Stimulated activated naive CD8-positive, alpha-beta T cell treated with anti-CD3 and anti-CD28 coated beads, Interleukin-15, amount 100 ng/mL, for 72 hours (primary cell): ENCODE measurements around the gene CBX2.

Experiments
- ATAC-seq: fragments of 150-1000 bp; cut with Tn5 transposase; 2 replicates; pipeline ENCODE4 v1.10.0; 2021; ENCODE audit warnings: mild to moderate bottlenecking, moderate library complexity
- DNase-seq, 2 donors: peaks; one replicate each; pipeline ENCODE4 v3.0.0; 2021 to 2022
- H3K27ac Mint-ChIP-seq, 2 donors: one replicate each; pipeline ENCODE4 v1.8.0; 2022; ENCODE audit warnings: mild to moderate bottlenecking in 2 of 2, mixed read lengths in 2 of 2, moderate library complexity in 2 of 2
- H3K27me3 Mint-ChIP-seq: one replicate; pipeline ENCODE4 v1.8.0; 2022; ENCODE audit warnings: mixed read lengths
- H3K4me1 Mint-ChIP-seq: one replicate; pipeline ENCODE4 v1.8.0; 2022; ENCODE audit warnings: mild to moderate bottlenecking, mixed read lengths
- H3K4me3 Mint-ChIP-seq, 2 donors: one replicate each; pipeline ENCODE4 v1.8.0; 2022; ENCODE audit warnings: mild to moderate bottlenecking in 2 of 2, mixed read lengths in 2 of 2, moderate library complexity in 1 of 2
- H3K9me3 Mint-ChIP-seq, 2 donors: one replicate each; pipeline ENCODE4 v1.8.0; 2022; ENCODE audit warnings: mixed read lengths in 2 of 2

Gene CBX2

DNA sequence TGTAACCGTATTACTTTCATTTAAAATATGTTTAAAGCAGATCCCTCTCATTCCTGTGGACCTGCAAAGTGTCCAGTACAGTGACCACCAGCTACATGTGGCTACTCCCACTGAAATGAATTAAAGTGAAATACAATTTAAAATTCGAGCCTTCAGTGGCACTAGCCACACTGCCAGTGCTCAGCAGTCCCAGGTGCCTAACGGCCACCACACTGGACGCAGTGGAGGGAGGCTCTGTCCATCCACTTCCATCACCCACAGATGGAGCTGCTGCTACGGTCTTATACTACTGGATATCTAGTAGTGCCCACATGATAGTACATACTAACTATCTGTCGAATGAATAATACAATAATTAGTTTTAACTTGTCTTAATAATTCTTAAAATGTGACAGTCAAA, 2.3 kb upstream of the CBX2 start:
- Mint-ChIP-seq H3K9me3 (no peaks in the 10 kb centered on the region), H3K27me3 (peaks cover 82% of the 10 kb centered on the region), H3K27ac (no peak overlapping the region), H3K4me3 (no peak overlapping the region), H3K4me1 (peaks cover 27% of the 10 kb centered on the region)
- DNase-seq (no peak), ATAC-seq (no peak)

DNA sequence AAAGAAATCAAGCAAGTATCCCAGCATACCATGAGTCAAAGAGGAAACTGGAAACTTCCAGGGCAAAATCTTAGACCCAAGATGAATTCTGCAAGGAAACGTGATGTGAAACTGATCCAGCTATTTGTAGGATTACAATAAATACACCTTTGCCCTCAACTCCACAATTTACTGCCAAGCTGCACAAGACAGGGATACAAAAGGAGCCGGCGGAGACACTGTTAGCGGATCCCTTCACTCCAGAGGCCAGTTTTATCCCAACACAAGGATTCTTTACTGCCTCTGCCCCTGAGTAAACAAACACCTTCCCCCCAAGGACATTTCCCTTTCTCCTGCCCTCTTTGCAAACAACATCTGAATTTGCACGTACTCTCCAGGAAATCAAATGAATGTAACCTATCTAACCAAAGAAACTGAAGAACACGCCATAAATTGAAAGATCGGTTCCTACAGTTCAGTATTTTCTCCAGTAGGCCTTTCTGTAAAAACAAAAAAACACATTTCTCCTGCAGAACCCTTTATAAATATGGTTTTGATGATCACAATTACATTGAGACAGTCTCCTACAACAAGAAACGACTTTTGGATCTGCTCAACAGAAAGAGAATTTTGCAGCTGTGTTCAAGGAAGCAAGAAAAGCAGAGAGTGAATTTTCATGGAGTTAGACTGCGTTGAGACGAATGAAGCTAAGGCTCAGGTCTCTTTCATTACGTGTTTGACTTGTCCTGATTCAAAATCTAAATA, 1.4 kb upstream of the CBX2 start:
- H3K27me3 Mint-ChIP-seq: peaks cover 89% of the 10 kb centered on the region
- ATAC-seq: no peak

DNA sequence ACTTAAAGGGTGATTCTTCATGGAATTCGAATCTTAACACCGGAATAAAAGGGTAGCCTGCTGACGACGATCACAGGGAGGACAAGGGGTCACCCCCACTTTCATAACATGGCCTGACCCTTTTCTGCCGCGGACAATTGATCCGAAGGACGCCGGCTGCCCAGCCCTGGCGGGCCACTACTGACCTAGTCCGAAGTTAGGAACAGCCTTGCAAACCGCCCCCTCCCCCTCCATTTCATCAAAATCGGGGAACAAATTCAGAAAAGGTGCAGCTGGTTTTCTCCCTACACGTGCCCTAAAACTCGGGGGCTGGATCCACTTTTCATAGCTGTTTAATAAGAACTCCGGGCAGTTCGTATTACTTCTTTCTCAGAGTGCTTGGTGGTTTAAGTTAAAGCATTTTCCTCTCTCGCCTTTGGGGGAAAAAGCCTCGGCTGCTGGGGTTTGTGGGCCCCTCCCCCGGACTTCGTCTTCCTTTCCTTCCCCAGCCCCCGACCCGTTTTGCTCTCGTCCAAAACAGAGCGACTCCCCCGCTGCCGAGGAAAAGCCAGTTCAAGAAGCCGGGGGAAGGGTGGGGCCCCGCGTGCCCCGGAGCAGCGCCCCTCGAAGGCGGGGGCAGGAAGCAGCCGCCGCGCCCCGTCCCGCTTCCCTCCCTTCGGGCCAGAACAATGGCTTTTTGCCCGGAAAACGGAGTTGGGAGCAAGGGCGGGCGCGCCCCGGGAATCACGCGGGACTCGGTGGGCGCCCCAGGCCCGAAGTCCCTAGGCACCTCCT, 641 bp upstream of the CBX2 start:
- H3K4me3 Mint-ChIP-seq: peak overlapping the region; percentile 63 to 81
- H3K27ac Mint-ChIP-seq: no peak overlapping the region
- no peaks in the 10 kb centered on the region for H3K9me3 Mint-ChIP-seq
- H3K4me1 Mint-ChIP-seq: peaks cover 44% of the 10 kb centered on the region
- H3K27me3 Mint-ChIP-seq: peaks cover 89% of the 10 kb centered on the region
- peak; percentile 49 for ATAC-seq
- DNase-seq: peak in 1 of 2 donors; percentile 46

More for the DNA sequence above, 1.4 kb upstream of the CBX2 start:
- Mint-ChIP-seq H3K4me1 (peaks cover 36% of the 10 kb centered on the region), H3K4me3 (peak overlapping the region; percentile 1 to 81), H3K9me3 (no peaks in the 10 kb centered on the region), H3K27ac (no peak overlapping the region)
- DNase-seq: no peak

DNA sequence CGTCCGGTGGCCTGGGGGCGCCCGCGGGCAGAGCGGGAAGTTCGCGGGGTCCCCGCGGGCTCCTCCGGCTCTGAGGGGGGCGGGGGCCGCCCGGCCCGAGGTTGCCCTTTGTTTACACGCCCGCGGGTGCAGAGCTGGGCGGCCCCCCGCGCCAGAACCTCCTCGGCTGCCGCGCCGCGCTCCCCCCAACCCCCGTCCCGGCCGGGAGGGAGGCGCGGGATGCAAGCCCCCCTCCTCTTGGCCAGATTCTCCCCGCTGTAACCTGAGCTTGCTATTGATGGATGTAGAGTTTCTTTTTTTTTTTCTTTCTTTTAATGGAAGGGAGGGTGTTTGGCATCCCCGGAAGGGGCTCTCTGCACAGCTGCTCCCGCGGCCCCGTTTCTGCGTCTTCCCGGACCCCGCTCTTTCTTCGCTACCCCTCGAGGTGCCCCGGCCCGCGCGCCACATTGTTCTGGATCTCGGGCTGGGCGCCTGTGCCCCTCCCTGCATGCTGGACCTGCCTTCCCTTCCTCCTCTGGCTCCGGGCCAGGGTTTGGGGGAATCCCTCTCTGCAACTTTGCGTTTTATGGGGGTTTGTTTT, 646 bp downstream of the CBX2 start:
- DNase-seq (no peak), ATAC-seq (peak; percentile 42)
- Mint-ChIP-seq H3K27ac (peak overlapping the region in 1 of 2 donors; percentile 6), H3K27me3 (peaks cover 84% of the 10 kb centered on the region), H3K9me3 (no peaks in the 10 kb centered on the region), H3K4me1 (peaks cover 49% of the 10 kb centered on the region), H3K4me3 (peak overlapping the region; percentile 92 to 97)

DNA sequence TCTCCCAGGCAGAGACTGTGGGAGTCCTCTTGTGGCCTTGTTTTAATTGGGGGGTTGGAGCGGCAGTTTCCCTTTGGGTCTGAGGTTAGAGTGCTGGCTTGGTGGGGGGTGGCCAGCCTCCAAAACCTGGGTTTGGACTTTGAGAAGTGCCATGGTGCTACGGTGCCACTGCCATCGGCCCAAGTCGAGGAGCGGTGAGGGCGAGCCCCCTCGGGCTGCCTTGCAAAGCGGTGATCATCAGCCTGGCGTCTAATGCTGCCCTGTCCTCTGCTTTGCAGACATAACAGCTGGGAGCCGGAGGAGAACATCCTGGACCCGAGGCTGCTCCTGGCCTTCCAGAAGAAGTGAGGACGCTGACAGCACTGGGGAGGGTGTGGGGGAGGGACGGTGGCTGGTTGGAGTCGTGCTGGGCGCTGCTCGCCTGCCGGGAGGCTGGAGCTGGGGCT, 1.2 kb downstream of the CBX2 start:
- Mint-ChIP-seq H3K4me1 (peaks cover 49% of the 10 kb centered on the region), H3K4me3 (peak overlapping the region; percentile 92 to 97), H3K27ac (peak overlapping the region in 1 of 2 donors; percentile 6), H3K27me3 (peaks cover 79% of the 10 kb centered on the region), H3K9me3 (no peaks in the 10 kb centered on the region)
- DNase-seq (no peak), ATAC-seq (no peak)

DNA sequence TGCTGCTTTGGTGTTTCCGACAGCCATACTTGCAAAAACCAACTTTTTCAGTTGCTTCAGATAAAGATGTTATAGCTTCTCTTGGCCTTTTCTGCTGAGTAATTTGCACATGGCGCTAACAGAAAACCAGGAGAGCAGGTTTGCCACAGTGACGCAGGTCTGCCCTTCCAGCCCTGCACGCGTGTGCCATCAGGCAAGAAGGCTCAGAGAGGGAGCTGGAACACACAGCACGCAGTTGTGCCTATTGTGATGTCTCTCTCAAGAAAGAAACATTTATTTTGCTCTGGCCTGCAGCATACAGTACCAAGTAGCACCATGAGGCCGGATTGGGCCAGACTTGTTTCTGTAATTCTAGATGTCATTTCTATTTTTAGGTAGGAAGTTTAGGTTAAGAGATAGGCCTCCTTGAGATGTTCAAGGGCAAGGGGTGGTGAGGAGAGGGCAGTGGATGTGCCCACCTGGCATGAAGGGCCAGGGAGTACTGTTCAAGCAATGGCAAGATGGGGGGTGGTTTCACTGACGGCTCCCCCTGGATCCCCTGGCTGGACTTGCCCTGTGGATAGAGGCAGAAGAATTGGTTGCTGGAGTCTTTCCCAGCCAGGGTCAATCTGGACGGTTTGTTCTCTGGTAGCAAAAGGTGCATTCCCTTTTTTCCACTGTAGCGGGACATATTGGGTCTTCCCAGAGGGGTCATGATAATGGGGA, 1.9 kb downstream of the CBX2 start:
- Mint-ChIP-seq H3K27ac (no peak overlapping the region), H3K4me1 (peaks cover 49% of the 10 kb centered on the region), H3K4me3 (peak overlapping the region; percentile 92 to 97), H3K27me3 (peaks cover 72% of the 10 kb centered on the region), H3K9me3 (no peaks in the 10 kb centered on the region)
- DNase-seq: no peak
- no peak for ATAC-seq

DNA sequence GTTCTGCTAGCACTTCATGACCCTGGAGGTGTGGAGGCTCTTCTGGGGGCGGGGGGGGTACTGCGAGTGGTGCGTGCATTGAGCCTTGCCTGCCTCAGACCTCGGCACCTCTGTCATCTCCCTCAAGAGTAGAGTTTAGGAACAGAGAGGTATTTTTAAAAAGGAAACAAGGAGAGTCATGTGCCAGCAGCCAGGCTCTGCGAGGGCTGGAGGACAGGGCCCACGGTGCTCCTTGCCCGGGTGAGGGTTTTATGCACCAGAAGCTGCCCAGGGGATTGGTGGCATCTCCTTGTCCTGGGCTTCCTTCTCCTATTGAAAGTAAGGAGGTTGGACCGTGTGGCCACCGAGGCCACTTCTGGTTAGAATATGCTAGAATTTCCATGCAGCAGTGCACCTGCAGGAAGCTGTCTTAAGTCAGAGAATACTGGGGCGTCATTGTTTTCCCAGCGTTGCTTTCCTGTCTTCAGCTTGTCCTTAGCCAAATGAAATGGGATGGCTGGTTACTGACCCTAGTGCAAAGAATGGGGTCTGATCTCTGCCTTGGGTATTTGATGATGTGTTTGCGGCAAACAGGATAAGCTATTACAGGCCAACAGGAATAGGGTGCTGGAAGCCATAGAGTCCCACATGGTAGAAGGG, 3.2 kb downstream of the CBX2 start:
- Mint-ChIP-seq H3K9me3 (no peaks in the 10 kb centered on the region), H3K4me3 (peak overlapping the region; percentile 9 to 63), H3K4me1 (peaks cover 49% of the 10 kb centered on the region), H3K27me3 (peaks cover 71% of the 10 kb centered on the region), H3K27ac (no peak overlapping the region)
- ATAC-seq (no peak), DNase-seq (no peak)

DNA sequence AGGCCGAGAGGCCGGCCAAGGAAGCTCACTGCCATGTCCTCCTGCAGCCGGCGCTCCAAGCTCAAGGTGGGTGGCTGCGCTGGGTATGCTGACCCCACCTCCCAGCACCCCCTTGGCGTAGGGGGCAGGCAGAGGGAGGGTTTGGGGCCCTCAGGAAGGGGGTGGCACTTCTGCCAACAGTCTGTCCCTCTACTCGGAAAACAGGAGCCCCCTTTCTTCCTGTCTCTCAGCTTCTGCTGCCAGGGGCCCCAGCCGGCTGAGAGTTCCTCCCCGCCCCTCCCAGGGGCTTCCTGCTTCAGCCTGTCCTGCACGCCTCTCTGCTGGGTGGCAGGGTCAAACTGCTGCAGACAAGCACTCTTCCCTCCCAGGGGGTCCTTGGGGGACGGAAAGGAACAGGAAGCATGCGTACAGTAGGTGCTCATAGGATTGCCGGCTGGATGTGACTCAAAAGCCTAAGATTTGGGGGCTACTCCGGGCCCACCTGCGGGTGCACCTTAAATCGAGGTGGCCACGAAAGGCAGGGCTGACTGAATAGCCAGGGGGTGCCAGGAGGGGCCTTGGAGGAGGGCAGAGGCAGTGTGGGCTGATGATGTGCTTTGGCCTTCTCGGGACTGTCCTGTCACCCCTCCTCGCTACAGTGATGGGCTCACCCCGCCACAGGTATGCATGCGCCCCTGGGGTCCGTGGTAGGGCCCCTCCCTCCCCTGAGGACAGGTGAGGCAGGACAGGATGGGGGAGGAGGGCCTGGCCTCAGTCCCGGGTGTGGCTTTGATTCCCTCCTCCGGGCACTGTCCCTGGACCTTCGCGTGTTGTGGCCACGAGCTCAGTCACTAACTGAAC, 4.0 kb downstream of the CBX2 start:
- H3K9me3 Mint-ChIP-seq: no peaks in the 10 kb centered on the region
- DNase-seq: no peak
- peaks cover 49% of the 10 kb centered on the region for H3K4me1 Mint-ChIP-seq
- H3K27ac Mint-ChIP-seq: peak overlapping the region in 1 of 2 donors; percentile 47
- no peak for ATAC-seq
- peak overlapping the region; percentile 55 to 63 for H3K4me3 Mint-ChIP-seq
- H3K27me3 Mint-ChIP-seq: peaks cover 71% of the 10 kb centered on the region

DNA sequence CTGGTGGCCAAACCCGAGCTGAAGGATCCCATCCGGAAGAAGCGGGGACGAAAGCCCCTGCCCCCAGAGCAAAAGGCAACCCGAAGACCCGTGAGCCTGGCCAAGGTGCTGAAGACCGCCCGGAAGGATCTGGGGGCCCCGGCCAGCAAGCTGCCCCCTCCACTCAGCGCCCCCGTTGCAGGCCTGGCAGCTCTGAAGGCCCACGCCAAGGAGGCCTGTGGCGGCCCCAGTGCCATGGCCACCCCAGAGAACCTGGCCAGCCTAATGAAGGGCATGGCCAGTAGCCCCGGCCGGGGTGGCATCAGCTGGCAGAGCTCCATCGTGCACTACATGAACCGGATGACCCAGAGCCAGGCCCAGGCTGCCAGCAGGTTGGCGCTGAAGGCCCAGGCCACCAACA, 5.9 kb downstream of the CBX2 start:
- DNase-seq (no peak), ATAC-seq (no peak)
- H3K9me3 Mint-ChIP-seq: no peaks in the 10 kb centered on the region
- peak overlapping the region in 1 of 2 donors; percentile 61 for H3K27ac Mint-ChIP-seq
- peaks cover 39% of the 10 kb centered on the region for H3K4me1 Mint-ChIP-seq
- H3K27me3 Mint-ChIP-seq: peaks cover 79% of the 10 kb centered on the region
- no peak overlapping the region for H3K4me3 Mint-ChIP-seq

DNA sequence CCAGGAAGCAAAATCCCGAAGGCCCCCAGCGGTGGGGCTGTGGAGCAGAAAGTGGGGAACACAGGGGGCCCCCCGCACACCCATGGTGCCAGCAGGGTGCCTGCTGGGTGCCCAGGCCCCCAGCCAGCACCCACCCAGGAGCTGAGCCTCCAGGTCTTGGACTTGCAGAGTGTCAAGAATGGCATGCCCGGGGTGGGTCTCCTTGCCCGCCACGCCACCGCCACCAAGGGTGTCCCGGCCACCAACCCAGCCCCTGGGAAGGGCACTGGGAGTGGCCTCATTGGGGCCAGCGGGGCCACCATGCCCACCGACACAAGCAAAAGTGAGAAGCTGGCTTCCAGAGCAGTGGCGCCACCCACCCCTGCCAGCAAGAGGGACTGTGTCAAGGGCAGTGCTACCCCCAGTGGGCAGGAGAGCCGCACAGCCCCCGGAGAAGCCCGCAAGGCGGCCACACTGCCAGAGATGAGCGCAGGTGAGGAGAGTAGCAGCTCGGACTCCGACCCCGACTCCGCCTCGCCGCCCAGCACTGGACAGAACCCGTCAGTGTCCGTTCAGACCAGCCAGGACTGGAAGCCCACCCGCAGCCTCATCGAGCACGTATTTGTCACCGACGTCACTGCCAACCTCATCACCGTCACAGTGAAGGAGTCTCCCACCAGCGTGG, 6.5 kb downstream of the CBX2 start:
- peaks cover 81% of the 10 kb centered on the region for H3K27me3 Mint-ChIP-seq
- ATAC-seq (no peak), DNase-seq (no peak)
- no peak overlapping the region for H3K4me3 Mint-ChIP-seq
- peaks cover 33% of the 10 kb centered on the region for H3K4me1 Mint-ChIP-seq
- H3K9me3 Mint-ChIP-seq: no peaks in the 10 kb centered on the region
- peak overlapping the region in 1 of 2 donors; percentile 61 for H3K27ac Mint-ChIP-seq

DNA sequence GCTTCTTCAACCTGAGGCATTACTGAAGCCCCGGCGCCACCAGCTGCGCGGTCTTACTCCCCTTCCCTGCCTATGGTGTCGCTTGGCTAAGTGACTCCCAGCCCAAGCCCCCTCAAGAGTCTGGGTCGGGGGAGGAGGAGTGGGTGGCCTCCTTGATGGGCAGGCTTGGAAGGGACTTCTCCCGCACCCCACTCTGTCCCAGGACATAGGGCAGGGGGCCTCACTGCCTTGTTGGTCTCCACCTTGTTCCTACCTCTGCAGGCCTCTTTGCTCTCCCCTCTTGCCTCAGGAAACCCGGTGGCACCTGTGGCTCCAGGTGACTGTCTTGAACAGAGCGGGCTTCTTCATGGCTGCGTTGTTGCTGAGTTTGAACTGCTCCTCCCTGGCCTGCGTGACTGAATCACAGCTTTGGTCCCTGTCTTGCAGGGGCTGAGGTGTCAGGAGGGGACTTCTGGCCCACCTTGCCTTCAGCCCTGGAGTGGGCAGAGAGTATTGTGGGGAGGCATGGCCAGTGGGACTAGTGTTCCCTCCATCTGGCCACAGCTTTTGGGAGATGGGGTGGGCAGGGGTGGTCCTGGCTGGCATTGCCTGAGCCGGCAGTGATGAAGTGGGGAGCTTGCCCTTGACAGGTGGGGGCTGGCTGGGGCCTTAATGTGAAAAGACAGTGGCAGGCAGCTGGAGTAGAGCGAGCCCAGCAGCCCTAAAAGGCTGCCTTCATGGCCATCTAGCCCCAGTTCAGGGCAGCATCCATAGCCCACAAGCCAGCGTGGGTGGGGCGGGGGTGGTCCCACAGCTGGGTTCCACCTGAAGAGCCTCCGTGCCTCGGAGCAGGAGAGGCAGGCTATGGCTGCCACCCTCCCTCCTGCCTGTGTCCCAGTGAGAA, 7.3 kb downstream of the CBX2 start:
- Mint-ChIP-seq H3K27ac (no peak overlapping the region), H3K4me3 (no peak overlapping the region), H3K9me3 (no peaks in the 10 kb centered on the region), H3K4me1 (peaks cover 30% of the 10 kb centered on the region), H3K27me3 (peaks cover 81% of the 10 kb centered on the region)
- ATAC-seq: no peak
- no peak for DNase-seq

DNA sequence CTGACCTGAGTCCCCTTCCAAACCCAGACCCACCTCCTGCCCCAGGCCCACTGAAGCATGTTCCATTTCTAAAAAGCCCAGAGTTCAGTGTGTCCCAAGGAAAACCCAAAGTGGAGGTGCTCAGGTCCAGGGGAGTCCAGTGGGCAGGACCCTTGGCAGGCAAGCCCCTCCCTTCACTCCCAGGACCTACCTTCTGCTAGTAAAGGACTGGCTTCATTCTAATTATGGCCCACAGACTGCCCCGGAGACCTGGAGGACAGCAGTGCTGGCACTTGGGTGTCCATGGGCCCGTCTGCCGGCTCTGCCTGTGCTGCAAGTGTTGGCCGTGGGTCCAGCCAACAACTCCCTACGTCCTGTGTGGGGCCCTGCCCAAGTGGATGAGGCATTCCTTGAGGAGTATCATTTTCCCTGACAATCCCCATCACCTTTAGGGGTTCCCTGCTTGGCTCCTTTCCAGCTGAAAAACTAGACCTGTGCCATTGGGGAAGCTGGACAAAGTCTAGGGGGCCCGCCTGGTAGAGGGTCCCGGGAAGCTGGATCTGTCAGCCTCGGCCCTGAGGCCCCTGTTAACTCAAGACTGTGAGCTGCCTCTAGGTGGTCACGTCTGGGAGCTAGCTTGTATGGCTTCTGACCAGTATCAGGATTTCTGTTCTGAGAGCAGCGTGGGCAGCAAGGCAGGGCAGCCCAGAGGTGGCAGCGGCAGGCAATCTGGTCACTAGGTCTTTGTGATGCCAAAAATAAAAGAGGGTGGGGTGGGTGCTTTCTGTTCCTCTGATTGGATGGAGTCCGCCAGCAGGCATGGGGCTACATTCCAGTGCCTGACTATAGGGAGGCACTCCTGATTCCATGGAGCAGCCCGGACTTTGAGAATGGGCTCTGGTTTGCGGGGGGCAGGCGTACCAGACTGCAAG, 8.2 kb downstream of the CBX2 start:
- ATAC-seq: no peak
- Mint-ChIP-seq H3K27ac (no peak overlapping the region), H3K4me3 (no peak overlapping the region), H3K4me1 (peaks cover 30% of the 10 kb centered on the region), H3K27me3 (peaks cover 81% of the 10 kb centered on the region), H3K9me3 (no peaks in the 10 kb centered on the region)
- no peak for DNase-seq
